Cortex of kidney (tissue), 1 donor: ENCODE measurements around the gene CYTH3.
"Not testable (repeated sequence)": the region's sequence is repeated elsewhere in the genome, so short reads cannot be mapped to it uniquely, and the experiment has no call there.

Source experiments
- DNase-seq: peaks from one replicate; lab custom pipeline; 2025; lab: John Stamatoyannopoulos, UW

Gene CYTH3, protein sequence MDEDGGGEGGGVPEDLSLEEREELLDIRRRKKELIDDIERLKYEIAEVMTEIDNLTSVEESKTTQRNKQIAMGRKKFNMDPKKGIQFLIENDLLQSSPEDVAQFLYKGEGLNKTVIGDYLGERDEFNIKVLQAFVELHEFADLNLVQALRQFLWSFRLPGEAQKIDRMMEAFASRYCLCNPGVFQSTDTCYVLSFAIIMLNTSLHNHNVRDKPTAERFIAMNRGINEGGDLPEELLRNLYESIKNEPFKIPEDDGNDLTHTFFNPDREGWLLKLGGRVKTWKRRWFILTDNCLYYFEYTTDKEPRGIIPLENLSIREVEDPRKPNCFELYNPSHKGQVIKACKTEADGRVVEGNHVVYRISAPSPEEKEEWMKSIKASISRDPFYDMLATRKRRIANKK

DNA sequence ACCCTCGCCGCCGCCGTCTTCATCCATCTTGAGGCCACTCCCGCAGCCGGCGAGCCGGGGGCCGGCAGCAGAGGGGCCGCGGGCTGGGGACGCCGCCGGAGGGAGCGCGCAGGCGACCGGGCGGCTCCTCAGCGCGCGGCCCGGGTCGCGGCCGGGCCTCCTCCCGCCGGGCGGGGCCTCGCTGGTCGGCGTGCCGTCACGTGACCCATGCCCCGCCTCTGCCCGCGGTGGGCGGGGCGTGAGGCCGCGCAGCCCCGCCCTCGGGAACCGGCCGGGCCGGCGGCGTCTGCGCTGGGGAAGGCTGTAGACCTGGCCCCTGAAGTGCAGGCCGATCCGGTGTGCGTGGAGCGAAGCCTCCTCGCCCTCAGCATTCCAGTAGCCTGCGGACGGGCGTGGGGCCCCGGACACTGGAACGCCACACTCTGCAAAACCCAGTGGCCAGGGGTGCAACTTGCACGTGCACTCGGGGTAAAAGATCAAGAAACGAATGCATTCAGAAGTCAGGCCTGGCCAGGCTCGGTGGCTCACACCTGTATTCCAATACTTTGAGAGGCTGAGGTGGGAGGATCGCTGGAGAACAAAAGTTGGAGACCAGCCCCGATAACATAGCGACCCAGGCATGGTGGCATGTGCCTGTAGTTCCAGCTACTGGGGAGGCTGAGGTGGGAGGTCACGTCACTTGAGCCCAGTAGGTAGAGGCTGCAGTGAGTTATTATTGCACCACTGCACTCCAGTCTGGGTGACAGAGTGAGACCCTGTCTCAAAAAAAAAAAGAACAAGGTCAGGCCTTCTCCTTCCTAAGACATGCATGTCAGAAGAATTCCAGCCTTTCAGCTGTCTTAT is at the start of gene CYTH3:
Gene CYTH3 (minus strand): TSS at position 144 of the 843 bp plus-strand sequence. CDS start 117 bp downstream, at position 27.
- DNase-seq = peak; percentile 27

DNA sequence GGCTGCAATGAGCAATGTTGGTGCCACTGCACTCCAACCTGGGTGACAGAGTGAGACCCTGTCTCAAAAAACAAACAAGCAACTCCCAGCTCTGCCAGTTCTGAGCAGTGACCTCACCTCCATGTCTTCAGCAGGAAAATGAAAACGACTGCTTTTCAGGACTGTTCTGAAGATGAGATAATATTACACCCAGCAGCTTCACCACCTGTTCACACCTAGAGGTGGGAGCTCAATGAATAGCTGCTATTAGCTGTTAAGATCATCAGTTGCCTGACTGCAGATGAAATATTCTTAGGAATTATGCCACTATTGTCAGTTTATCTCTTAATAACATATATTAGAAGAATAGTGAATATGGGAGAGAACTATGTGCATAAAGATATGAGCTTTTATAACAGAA is 48.4 kb upstream of the CYTH3 start:
- DNase-seq = no peak

DNA sequence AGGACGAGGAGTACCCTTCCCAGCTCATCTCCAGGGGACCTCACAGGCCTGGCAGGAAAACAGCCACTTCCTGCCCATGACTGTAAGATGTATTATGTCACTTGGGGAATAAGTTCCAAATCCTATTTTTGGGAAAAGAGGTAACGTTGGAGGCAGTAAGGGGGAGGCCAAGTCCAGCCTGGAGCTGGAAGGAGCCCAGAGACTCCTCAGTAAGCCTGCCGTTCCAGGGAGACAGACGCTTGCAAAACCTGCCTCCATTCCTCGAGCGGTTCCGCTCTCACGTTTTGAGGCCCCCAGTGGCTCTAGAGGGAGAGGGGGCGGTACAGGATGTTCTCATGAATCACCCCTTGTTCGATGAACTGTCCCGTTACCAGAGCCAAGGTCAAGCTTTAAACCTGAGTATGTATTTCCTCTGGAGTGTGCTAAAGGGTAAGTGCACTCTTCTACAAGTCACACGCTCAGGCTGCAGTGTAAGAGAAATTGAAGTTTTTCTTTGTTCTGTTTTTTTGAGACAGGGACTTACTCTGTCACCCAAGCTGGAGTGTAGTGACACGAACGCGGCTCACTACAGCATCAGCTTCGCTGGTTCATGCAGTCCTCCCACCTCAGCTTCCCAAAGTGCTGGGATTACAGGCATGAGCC is 45.5 kb upstream of the CYTH3 start:
- DNase-seq = no peak

DNA sequence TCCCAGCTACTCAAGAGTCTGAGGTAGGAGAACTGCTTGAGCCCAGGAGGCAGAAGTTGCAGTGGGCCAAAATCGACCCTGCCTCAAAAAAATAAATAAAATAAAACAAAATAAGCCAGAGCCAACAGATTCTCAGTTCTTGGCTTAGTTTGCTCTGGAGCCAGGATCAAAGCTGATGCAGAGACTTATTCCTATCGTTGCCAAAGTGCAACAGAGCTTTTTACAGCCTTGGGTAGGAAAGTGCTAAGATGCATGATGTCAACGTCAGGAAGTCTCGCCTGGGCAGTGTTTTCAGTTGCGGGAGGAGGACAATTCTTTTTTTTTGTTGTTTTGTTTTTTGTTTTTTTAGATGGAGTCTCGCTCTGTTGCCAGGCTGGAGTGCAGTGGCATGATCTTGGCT is 43.8 kb upstream of the CYTH3 start:
- DNase-seq = no peak

DNA sequence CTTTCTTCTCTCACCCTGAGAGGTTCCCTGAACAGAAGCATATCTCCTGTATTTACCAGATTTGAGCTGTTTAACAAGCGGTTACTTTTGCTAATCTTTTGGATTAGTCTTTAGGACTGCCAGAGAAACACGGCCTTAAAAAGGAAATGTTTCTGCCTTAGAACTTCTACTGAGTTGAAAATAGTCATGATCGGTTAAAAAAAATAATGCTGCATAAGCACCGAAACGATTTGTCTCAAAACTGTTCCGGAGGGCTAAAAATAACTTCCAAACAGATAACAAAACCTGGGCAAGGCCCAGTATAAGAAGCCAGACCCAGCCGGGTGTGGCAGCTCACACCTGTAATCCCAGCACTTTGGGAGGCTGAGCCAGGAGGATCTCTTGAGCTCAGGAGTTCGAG is 43.3 kb upstream of the CYTH3 start:
- DNase-seq = no peak

DNA sequence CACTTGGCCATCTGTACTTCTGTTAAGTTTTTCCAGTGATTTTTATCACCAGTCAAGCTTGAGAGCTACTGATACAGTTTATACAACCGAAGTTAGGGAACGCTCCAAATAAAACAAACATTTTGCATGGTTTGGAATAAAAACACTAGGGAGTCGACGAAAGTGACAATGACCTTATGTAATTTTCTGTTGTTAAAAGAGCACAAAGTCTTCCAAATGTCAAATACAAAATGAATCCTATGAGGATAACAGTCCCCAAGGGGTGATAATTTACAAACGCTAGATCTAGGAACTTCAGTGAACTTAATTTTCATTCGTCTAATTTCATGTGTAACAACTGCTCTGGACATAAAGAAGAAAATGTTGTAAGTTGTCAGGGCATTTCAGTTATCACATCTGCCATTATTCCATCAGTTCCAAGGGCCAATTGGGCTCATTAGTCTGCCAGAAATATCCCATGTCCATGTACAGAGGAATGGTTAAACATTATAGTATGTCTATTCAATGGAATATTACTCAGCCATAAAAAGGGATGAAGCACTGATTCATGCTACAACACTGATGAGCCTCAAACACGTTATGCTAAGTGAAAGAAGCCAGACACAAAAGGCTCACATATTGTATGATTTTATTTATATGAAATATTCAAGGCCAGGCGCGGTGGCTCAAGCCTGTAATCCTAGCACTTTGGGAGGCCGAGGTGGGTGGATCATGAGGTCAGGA is 38.0 kb upstream of the CYTH3 start:
- no peak for DNase-seq

DNA sequence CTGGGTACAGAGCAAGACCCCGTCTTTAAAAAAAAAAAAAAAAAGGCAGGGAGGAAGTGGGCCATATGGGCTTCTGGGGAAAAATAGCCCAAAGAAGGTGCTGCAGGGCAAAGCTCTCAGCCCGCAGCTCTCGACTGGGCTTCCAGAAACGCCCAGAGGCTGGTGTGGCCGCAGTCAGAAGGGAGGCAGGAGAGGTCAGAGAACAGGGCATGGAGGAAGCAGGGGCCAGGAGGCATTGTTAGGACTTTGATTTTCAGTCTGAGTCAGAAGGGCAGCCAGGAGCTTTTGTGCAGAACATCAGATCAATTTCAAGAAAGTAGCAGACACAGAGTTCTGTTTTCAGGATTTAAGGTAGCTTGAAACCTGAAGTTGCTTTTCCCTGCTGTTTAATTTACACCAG is 35.3 kb upstream of the CYTH3 start:
- no peak for DNase-seq

DNA sequence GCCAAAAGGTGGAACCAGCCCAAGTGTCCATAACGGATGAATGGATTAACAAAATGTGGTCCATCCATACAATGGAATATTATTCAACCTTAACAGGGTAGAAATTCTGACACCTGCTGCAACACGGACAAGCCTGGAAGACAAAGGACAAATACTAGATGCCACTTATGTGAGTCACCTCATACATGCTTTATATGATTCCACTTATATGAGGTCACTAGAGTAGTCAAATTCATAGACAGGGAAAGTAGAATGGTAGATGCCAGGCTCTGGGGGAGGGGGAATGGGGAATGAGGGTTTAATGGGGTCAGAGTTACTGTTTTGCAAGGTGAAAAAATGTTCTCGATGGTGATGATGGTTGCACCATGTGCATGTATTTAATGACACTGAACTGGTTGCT is 34.0 kb upstream of the CYTH3 start:
- DNase-seq = no peak

DNA sequence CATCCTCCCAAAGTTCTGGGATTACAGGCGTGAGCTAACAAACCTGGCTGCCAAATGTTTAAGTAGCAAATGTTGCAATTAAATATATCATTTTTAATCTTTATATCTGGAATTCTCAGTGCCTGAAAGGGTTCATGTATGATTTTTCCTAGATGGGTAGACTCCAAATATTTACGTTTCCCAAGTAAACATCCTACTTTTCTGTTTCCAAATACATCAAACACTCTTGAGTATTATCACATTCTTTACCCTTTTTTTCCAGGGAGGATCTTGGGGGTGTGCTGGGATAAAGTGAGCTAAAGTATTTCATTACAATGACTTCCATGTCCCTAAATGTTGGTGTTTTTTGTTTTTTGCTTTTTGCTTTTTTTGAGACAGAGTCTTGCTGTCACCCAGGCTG is 32.9 kb upstream of the CYTH3 start:
- DNase-seq = no peak

DNA sequence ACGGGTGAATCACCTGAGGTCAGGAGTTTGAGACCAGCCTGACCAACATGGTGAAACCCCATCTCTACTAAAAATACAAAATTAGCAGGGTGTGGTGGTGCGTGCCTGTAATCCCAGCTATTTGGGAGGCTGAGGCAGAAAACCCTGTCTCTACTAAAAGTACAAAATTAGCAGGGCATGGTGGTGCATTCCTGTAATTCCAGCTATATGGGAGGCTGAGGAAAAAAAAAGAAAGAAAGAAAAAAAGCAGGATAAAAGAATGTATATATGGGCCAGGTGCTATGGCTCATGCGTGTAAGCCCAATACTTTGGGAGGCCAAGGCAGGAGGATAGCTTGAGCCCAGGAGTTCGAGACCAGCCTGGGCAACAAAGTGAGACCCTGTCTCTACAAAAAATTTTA is 29.0 kb upstream of the CYTH3 start:
- not testable (repeated sequence) for DNase-seq

DNA sequence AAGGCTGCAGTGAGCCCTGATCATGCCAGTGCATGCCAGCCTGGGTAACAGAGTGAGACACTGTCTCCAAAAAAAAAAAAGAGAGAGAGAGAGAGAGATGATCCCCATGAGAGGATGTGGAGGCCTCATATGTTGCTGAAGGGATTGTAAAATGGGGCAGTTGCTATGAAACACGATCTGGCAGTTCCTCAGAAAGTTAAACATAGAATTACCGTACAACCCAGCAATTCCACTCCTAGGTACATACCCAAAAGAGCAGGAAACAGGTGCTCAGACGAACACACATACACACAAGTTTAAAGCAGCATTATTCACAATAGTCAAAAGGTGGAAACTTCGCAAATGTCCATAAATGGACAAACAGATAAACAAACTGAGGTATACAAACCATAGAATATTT is 27.4 kb upstream of the CYTH3 start:
- DNase-seq = no peak

DNA sequence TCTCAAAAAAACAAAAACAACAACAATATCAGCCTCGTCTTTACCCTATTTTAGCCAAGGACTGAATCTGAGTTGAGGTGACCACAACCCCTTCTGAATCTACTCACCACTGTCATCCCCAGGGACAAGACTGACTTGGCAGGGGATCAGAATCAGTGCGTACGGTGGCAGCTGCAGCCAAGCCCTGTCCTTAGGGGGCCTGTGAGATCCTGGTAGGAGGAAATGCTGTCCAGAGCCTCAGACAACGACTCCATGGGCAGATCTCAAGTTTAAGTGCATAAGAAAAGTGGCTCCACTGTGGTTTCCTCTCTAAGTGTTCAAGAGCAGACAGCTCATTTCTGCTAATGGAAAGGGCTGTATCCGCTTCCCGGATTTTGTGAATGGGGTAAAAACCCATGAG is 22.4 kb upstream of the CYTH3 start:
- DNase-seq = no peak

DNA sequence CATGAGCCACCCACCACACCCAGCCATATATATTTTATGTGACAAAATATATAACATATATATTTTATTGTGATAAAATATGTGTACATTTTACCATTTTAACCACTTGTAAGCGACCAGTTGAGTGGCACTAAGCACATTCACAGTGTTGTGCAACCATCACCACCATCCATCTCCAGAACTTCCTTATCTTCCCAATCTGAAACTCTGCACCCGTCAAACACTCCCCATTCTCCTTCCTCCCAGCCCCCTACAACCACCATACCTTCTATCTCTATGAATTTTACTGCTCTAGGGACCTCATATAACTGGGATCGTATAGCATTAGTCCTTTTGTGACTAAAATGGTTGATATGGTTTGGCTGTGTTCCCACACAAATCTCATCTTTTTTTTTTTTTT is 20.8 kb upstream of the CYTH3 start:
- DNase-seq = no peak

DNA sequence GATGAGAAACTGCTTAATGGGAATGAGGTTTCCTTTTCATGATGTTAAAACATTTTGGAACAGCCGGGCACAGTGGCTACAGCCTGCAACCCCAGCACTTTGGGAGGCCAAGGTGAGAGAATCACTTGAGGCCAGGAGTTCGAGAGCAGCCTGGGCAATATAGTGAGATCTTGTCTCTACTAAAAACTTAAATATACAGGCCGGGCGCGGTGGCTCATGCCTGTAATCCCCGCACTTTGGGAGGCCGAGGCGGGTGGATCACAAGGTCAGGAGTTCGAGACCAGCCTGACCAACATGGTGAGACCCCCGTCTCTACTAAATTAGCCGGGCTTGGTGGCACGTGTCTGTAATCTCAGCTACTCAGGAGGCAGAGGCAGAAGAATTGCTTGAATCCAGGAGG is 19.5 kb upstream of the CYTH3 start:
- DNase-seq = not testable (repeated sequence)

DNA sequence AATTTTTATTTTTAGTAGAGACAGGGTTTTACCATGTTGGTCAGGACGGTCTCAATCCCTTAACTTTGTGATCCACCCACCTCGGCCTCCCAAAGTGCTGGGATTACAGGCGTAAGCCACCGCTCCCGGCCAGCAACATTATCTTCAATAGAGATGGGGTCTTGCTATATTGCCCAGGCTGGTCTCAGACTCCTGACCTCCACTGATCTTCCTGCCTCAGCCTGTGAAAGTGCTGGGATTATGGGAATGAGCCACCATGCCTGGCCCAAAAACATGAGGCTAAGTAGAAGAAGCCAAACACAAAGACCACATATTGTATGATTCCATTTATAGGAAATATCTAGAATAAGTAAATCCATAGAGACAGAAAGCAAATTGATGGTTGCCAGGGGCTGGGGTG is 19.1 kb upstream of the CYTH3 start:
- no peak for DNase-seq

DNA sequence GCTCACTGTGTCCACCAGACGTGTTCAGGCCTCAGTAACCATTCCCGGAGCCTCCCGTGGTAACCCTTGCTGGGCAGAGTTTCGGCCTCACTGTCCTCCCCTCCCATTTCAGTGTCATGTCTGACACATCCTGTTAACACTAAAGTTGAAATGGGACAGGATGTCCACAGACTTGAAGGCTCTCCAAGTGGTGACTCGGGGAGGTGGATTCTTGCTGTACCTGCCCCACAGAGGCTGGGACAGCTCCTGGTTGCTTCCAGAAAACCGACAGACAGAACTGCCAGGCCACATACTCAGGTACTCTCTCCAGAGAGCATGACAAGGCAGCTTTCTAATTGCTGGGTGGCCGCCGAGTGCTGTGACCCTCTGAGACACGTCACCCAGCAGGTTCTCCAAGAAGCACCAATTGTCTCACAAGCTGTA is 17.9 kb upstream of the CYTH3 start:
- no peak for DNase-seq

DNA sequence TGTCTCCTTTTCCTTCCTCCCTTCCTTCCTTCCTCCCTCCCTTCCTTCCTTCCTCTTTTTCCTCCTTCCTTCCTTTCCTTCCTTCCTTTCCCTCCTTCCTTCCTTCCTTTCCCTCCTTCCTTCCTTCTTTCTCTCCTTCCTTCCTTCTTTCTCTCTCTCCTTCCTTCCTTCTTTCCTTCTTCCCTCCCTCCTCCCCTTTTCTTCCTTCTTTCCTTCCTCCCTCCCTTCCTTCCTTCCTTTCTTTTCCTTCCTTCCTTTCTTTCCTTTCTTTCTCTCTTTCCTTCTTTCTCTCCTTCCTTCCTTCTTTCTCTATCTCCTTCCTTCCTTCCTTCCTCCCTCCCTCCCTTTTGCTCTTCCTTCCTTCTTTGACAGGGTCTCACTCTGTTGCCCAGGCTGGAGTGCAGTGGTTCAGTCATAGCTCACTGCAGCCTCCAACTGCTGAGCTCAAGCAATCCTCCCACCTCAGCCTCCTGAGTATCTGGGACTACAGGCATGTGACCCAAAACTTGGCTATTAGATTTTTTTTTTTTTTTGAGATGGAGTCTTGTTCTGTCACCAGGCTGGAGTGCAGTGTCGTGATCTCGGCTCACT is 15.9 kb upstream of the CYTH3 start:
- no peak for DNase-seq

DNA sequence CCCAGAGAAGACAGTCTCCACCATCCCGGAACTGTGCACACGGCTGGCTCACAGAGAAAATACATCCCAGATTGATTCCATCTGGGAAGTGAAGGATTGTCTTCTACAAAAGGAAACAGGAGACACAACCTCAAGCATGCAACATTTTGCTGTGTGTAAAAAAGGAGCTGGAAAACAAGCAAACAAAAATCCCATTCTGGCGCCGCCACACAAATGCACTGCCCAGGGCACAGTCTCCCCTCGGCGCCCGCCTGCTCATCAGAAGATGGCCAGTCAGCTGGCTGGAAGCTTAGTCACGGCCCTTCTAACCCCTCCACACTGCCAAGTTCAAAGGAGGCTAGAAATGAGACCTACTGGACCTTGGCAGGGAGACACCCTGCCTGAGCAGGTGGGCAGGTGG is 14.1 kb upstream of the CYTH3 start:
- DNase-seq = no peak

DNA sequence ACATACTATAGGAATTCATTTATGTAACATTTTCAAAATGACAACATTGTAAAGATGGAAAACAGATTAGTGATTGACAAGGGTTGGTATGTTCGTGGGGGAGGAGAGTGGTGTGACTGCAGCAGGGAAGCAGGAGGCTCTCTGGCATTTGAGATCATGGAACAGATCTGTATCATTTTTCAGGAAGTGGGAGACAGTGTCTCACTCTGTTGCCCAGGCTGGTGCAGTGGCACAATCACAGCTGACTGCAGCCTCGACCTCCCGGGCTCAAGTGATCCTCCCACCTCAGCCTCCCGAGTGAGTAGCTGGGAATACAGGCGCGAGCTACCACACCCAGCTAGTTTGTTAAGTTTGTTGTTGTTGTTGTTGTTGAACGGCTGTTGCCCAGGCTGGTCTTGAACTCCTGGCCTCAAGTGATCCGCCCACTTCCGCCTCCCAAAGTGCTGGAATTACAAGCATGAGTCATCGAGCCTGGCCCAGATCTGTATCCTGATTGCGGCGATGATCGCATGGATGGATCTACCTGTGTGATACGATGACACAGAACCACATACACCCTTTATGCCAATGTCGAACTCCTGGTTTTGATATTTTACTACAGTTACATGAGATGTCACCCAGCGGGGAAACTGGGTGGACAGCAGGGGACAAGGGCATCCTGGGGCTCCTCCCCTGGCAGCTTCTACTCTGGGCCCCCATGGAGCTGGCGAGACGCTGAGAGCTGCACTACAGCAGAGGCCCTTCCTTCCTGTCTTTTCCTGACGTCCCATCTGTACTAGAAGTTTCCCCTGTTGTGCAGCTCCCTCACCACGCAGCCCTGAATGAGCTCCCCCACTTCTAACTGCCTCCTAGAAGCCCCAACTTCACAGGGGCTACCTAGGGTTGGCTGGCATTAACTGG is 12.3 kb upstream of the CYTH3 start:
- DNase-seq = no peak

DNA sequence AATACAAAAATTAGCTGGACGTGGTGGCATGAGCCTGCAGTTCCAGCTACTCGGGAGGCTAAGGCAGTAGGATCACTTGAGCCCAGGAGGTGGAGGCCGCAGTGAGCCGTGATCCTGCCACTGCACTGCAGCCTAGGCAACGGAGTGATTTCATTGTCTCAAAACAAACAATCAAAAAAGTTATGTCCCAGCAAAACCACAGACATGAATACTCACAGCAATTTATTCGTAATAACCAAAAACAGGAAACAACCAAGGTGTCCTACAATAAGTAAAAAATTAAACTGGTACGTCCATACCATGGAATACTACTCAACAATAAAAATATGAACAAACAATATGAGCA is 11.6 kb upstream of the CYTH3 start:
- DNase-seq = no peak
